Measurements from ENCODE around the gene SSR3. TPM values are rescaled to one million over a fixed set of nuclear protein-coding genes. Genes with fewer than 3 reads are reported as not detected.
"Not testable (repeated sequence)": the region's sequence is repeated elsewhere in the genome, so short reads cannot be mapped to it uniquely, and the experiment has no call there.

SSR3 gene
- total and polyA plus RNA-seq, 11 donors = 112 to 900 (median 197) TPM

DNA sequence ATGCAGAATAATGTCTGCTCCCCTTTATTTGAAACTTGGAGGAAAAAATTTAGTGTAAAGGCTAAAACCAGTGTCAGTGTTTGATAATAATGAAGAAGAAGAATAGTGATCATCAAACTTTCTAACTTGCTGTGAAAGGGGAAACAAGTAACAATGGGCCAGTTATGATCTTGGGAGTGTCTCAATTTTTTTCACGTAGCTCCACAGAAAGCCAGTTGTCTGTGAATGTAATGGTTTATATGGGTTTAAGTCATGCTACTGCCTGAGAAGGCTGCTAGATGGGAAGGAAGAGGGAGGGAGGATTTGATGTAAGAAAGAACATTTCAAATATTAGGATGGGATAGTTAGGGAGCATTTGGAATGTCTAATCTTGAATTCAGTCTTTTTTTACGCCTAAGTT is 21.1 kb upstream of the SSR3 start:
- 78 to 79% (median 78%) methylated on average over 2 of the region's 2 CpGs for WGBS, 4 donors
- H3K36me3 ChIP-seq = no peaks in the 10 kb centered on the region
- no peak for DNase-seq
- no peak overlapping the region for H3K4me3 ChIP-seq
- ATAC-seq = no peak
- H3K27me3 ChIP-seq = no peaks in the 10 kb centered on the region
- peaks cover 0 to 32% (median 0%) of the 10 kb centered on the region in 12 donors for H3K4me1 ChIP-seq
- no peak overlapping the region for H3K27ac ChIP-seq
- intact Hi-C loops (cut with DNase I) = no loop called here
- H3K9me3 ChIP-seq = no peaks in the 10 kb centered on the region
- TF ChIP-seq, protein P1, sequence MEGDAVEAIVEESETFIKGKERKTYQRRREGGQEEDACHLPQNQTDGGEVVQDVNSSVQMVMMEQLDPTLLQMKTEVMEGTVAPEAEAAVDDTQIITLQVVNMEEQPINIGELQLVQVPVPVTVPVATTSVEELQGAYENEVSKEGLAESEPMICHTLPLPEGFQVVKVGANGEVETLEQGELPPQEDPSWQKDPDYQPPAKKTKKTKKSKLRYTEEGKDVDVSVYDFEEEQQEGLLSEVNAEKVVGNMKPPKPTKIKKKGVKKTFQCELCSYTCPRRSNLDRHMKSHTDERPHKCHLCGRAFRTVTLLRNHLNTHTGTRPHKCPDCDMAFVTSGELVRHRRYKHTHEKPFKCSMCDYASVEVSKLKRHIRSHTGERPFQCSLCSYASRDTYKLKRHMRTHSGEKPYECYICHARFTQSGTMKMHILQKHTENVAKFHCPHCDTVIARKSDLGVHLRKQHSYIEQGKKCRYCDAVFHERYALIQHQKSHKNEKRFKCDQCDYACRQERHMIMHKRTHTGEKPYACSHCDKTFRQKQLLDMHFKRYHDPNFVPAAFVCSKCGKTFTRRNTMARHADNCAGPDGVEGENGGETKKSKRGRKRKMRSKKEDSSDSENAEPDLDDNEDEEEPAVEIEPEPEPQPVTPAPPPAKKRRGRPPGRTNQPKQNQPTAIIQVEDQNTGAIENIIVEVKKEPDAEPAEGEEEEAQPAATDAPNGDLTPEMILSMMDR (IDR thresholded peaks at IDR 0.05) = no peak
- TF ChIP-seq POLR2A (IDR thresholded peaks at IDR 0.05) = no peak

DNA sequence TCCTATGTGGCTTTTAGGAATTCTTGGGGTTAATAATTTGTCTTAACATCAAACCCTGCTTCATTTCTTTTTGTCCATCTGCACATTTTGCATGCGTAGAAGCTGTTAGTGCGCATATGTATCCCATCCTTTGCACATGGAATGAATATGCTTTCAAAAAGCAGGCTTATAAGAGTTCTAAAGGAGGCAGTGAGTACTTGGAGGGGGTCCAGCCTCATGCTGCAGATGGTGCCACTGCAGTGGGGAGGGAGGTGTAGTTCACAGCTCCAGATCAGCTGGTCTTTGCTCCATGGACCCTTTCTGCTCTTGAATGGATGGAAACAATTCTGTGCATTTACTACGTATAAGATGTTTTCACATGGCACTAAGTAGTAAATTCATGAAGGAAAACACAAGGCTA is 20.7 kb upstream of the SSR3 start:
- DNase-seq = no peak
- TF ChIP-seq, protein P1 (IDR thresholded peaks at IDR 0.05) = no peak
- WGBS, 4 donors = 86 to 95% (median 89%) methylated on average over 3 of the region's 3 CpGs

DNA sequence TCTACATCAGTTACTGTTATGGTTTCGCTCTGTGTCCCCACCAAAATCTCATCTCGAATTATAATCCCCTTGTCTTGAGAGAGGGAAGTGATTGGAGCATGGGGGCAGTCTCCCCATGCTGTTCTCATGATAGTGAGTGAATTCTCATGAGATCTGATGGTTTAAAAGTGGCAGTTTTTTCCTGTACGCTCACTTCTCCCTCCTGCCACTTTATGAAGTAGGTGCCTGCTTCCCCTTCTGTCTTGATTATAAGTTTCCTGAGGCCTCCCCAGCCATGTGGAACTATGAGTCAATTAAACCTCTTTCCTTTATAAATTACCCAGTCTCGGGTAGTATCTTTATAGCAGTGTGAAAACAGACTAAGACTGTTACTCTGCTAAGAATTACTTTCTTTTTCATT is 15.0 kb upstream of the SSR3 start:
- H3K4me3 ChIP-seq; H3K27me3 ChIP-seq; DNase-seq; H3K4me1 ChIP-seq; ATAC-seq; H3K36me3 ChIP-seq; H3K9me3 ChIP-seq; H3K27ac ChIP-seq; intact Hi-C loops (cut with DNase I): not testable (repeated sequence)
- 72 to 78% (median 75%) methylated on average over 4 of the region's 4 CpGs for WGBS, 4 donors

More for the DNA sequence above, 20.7 kb upstream of the SSR3 start:
- intact Hi-C loops (cut with DNase I) = no loop called here
- Histone ChIP-seq H3K4me3 (no peak overlapping the region), H3K9me3 (no peaks in the 10 kb centered on the region), H3K27me3 (no peaks in the 10 kb centered on the region), H3K36me3 (no peaks in the 10 kb centered on the region), H3K27ac (no peak overlapping the region), H3K4me1 (peaks cover 0 to 32% (median 0%) of the 10 kb centered on the region in 12 donors)
- ATAC-seq = no peak

DNA sequence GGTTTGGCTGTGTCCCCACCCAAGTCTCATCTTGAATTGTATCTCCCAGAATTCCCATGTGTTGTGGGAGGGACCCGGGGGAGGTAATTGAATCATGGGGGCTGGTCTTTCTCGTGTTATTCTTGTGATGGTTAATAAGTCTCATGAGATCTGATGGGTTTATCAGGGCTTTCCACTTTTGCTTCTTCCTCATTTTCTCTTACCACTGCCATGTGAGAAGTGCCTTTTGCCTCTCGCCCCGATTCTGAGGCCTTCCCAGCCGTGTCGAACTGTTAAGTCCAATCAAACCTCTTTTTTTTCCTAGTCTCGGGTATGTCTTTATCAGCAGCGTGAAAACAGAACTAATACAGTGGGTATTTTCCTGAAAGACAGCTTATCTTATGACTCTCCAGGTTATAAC is 14.1 kb upstream of the SSR3 start:
- H3K4me1 ChIP-seq; intact Hi-C loops (cut with DNase I): not testable (repeated sequence)

DNA sequence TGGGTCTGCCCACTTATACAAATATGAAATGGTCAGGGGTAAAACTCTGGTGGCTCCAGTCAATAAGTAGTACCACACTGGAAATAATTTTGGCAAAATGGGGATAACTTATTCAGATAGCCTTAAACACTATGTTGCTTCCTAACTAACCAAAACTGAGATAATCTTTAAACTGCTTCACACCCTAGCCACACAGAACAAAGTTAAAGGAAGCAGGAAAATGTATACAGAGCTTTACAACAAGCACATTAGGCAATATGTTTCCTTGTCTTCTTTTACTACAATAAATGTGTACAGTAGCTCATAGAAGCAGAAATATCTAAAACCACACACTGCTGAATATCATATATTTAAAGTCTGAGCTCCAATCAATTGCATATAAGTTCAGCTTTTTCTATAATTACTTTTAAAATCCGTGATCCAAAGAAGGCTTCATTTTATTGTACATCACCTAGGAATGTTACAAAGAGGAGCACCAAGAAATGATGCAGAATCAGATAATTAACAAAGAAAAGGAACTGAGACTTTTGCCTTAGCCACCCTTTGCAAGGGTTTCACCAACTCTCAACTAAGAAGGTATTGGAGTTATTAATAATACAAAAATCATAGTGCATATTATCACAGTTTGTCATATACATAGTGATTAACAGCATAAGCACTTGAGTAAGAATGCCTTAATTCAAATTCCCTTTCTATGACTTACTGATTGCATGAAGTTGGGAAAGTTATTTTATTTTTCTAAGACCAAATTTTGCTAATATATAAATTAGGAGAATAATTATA is 9.2 kb upstream of the SSR3 start:
- Histone ChIP-seq H3K27me3 (peaks cover 0 to 3% (median 0%) of the 10 kb centered on the region in 9 donors), H3K36me3 (no peaks in the 10 kb centered on the region), H3K4me3 (no peak overlapping the region), H3K27ac (no peak overlapping the region), H3K9me3 (no peaks in the 10 kb centered on the region), H3K4me1 (peaks cover 0 to 11% (median 0%) of the 10 kb centered on the region in 12 donors)
- ATAC-seq (no peak), DNase-seq (no peak)
- intact Hi-C loops (cut with DNase I) = no loop called here
- TF ChIP-seq, protein P1 (IDR thresholded peaks at IDR 0.05) = no peak
- TF ChIP-seq POLR2A (IDR thresholded peaks at IDR 0.05) = no peak
- 64 to 72% (median 67%) methylated on average over 1 of the region's 1 CpG for WGBS, 4 donors

More for the DNA sequence above, 14.1 kb upstream of the SSR3 start:
- DNase-seq, H3K27me3 ChIP-seq, H3K4me3 ChIP-seq, H3K36me3 ChIP-seq, H3K27ac ChIP-seq, ATAC-seq, H3K9me3 ChIP-seq: not testable (repeated sequence)
- 81 to 87% (median 85%) methylated on average over 8 of the region's 8 CpGs for WGBS, 4 donors

DNA sequence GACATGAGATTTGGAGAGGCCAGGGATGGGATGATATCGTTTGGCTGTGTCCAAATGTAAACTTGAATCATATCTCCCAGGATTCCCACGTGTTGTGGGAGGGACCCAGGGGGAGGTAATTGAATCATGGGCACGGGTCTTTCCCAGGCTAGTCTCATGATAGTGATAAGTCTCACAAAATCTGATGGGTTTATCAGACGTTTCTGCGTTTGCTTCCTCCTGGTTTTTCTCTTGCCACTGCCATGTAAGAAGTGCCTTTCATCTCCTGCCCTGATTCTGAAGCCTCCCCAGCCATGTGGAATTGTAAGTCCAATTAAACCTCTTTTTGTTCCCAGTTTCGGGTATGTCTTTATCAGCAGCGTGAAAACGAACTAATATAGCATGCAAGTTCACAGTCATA is 7.6 kb upstream of the SSR3 start:
- intact Hi-C loops (cut with DNase I) = not testable (repeated sequence)
- WGBS, 4 donors = 31 to 40% (median 37%) methylated on average over 8 of the region's 8 CpGs

More for the DNA sequence above, 7.6 kb upstream of the SSR3 start:
- not testable (repeated sequence) for H3K27ac ChIP-seq, H3K36me3 ChIP-seq, H3K27me3 ChIP-seq, H3K9me3 ChIP-seq, DNase-seq, H3K4me3 ChIP-seq, ATAC-seq
- H3K4me1 ChIP-seq = peaks cover 0 to 17% (median 1%) of the 10 kb centered on the region in 12 donors
